ENCODE results near the gene MEST.
"Not testable (repeated sequence)": the region's sequence is repeated elsewhere in the genome, so short reads cannot be mapped to it uniquely, and the experiment has no call there.

DNA sequence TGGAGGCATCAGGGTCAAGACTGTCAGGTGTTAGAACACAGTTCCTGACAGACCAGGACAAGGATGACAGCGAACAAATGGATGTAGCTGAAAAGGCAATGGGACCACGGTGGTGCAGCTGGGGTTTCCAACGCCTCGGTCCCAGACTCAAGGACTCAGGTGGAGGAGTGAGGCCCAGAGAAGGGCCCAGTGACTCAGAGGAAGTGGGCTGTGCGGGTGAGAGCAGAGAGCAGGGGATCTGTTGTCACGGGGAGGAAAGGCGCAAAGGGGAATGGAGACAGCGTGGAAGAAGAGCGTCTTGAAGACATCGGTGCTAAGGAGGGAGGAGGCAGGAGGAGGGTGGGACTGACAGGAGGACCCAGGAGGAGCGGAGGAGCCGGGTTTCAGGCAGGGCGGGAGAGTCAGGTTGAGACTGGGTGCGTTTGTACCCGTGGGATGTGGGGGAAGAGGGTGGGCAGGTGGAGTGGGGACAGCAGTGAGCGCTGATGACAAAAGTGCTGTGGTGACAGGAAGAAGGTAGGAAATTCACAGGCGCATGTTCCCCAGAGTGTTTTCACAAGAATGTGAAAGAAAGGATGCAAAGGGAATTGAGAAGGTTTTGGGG, 36.0 kb downstream of the MEST start:
- TF ChIP-seq, protein P1, sequence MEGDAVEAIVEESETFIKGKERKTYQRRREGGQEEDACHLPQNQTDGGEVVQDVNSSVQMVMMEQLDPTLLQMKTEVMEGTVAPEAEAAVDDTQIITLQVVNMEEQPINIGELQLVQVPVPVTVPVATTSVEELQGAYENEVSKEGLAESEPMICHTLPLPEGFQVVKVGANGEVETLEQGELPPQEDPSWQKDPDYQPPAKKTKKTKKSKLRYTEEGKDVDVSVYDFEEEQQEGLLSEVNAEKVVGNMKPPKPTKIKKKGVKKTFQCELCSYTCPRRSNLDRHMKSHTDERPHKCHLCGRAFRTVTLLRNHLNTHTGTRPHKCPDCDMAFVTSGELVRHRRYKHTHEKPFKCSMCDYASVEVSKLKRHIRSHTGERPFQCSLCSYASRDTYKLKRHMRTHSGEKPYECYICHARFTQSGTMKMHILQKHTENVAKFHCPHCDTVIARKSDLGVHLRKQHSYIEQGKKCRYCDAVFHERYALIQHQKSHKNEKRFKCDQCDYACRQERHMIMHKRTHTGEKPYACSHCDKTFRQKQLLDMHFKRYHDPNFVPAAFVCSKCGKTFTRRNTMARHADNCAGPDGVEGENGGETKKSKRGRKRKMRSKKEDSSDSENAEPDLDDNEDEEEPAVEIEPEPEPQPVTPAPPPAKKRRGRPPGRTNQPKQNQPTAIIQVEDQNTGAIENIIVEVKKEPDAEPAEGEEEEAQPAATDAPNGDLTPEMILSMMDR (IDR thresholded peaks at IDR 0.05): not testable (repeated sequence)
- TF ChIP-seq POLR2A (IDR thresholded peaks at IDR 0.05): not testable (repeated sequence)
